A673 (cell line): ENCODE data around the gene ZNF777. TPM values are rescaled to one million over a fixed set of nuclear protein-coding genes. Genes with fewer than 3 reads are reported as not detected.

ENCODE experiments used
- BruUV-seq: library from RNA; stranded (reverse); fragments of 400-500 nt; replicated peaks from 2 replicates; lab custom pipeline; 2021; lab: Mats Ljungman, UMichigan
- CTCF ChIA-PET: fragments of 300-600 bp; sonication (Branson Sonifier 250); formaldehyde crosslinking; loops from one replicate; lab custom pipeline; 2022; ENCODE audit warnings: antibody characterized with exemption; lab: Charles Lee
- POLR2A ChIA-PET: fragments of 300-600 bp; sonication (Branson Sonifier 250); formaldehyde crosslinking; loops from one replicate; lab custom pipeline; 2022; ENCODE audit warnings: antibody characterized with exemption; ENCODE audit not compliant: low non-redundant PET; lab: Charles Lee
- DNase-seq: peaks from one replicate; pipeline ENCODE4 v3.0.0-alpha.2; 2015; ENCODE audit warnings: low spot score
- H3K27ac ChIP-seq: fragments of 200-600 bp; sonication (generic); 2 replicates; pipeline ENCODE4 v1.5.1; 2016; ENCODE audit warnings: mixed run types, low read depth, mild to moderate bottlenecking, mixed read lengths, antibody characterized with exemption, low read length; ENCODE audit not compliant: poor library complexity, severe bottlenecking
- H3K27me3 ChIP-seq: fragments of 200-600 bp; sonication (generic); replicated peaks from 2 replicates; pipeline ENCODE4 v1.6.1; 2017; ENCODE audit warnings: mixed run types, low read depth, mild to moderate bottlenecking, mixed read lengths, antibody characterized with exemption, low read length; ENCODE audit not compliant: insufficient read depth, poor library complexity
- H3K36me3 ChIP-seq: fragments of 200-600 bp; sonication (generic); 2 replicates; pipeline ENCODE4 v1.6.1; 2016; ENCODE audit warnings: mixed run types, mild to moderate bottlenecking, mixed read lengths, antibody characterized with exemption, low read length; ENCODE audit not compliant: insufficient read depth, poor library complexity, severe bottlenecking
- H3K4me1 ChIP-seq: fragments of 200-600 bp; sonication (generic); 2 replicates; pipeline ENCODE4 v1.6.1; 2017; ENCODE audit warnings: mixed run types, mild to moderate bottlenecking, mixed read lengths, antibody characterized with exemption, low read length; ENCODE audit not compliant: insufficient read depth, poor library complexity, severe bottlenecking
- H3K4me3 ChIP-seq: fragments of 200-600 bp; sonication (generic); 2 replicates; pipeline ENCODE4 v1.5.1; 2016; ENCODE audit warnings: low read depth, mixed run types, mild to moderate bottlenecking, mixed read lengths, low read length; ENCODE audit not compliant: poor library complexity, severe bottlenecking
- H3K9me3 ChIP-seq: fragments of 200-600 bp; sonication (generic); 2 replicates; pipeline ENCODE4 v1.6.1; 2016; ENCODE audit warnings: mixed run types, low read depth, mild to moderate bottlenecking, mixed read lengths, antibody characterized with exemption, low read length; ENCODE audit not compliant: poor library complexity, severe bottlenecking
- CTCF ChIP-seq: fragments of 300-800, 200-600 bp; sonication (generic); conservative IDR thresholded peaks from 2 replicates; pipeline ENCODE4 v1.5.1; 2017; ENCODE audit warnings: low read depth, mild to moderate bottlenecking, antibody characterized with exemption, low read length, moderate library complexity, mixed read lengths
- EZH2 ChIP-seq: fragments of 200-600 bp; sonication (generic); IDR thresholded peaks from 2 replicates; pipeline ENCODE4 v1.6.1; 2017; ENCODE audit warnings: borderline replicate concordance, low read depth, mild to moderate bottlenecking, mixed read lengths, antibody characterized with exemption, low read length; ENCODE audit not compliant: poor library complexity, severe bottlenecking
- intact Hi-C: fragments of 100-400 bp; cut with micrococcal nuclease; formaldehyde crosslinking; loops from one replicate; pipeline ENCODE4 v1.10.0; 2022; ENCODE audit not compliant: unreplicated experiment
- total RNA-seq: library from RNA; stranded (reverse); gene quantifications from 2 replicates; pipeline ENCODE4 v1.2.3, GENCODE V29; 2021

Gene ZNF777
- total RNA-seq, 1 experiment from 2014 or later: 19.3 TPM

GRCh38 chr7:149442924-149443323 lies 17.9 kb downstream of the ZNF777 start:
- BruUV-seq: no TSS peak
- Histone ChIP-seq H3K36me3 (peaks cover 7% of the 10 kb centered on the region), H3K27me3 (no peaks in the 10 kb centered on the region), H3K9me3 (no peaks in the 10 kb centered on the region), H3K4me3 (no peak overlapping the region), H3K4me1 (no peaks in the 10 kb centered on the region), H3K27ac (no peak overlapping the region)
- ChIA-PET POLR2A (no interaction called here), CTCF (no interaction called here)
- TF ChIP-seq EZH2 (no peak), CTCF (no peak)
- no peak for DNase-seq
- intact Hi-C loops: no loop called here

GRCh38 chr7:149440222-149440621 lies 20.6 kb downstream of the ZNF777 start:
- POLR2A ChIA-PET: no interaction called here
- no peak for DNase-seq

GRCh38 chr7:149436358-149436757 lies 24.5 kb downstream of the ZNF777 start:
- intact Hi-C loops: no loop called here
- no peaks in the 10 kb centered on the region for H3K4me1 ChIP-seq
- BruUV-seq: no TSS peak
- H3K36me3 ChIP-seq: peaks cover 12% of the 10 kb centered on the region
- POLR2A ChIA-PET: no interaction called here
- no peaks in the 10 kb centered on the region for H3K9me3 ChIP-seq
- H3K4me3 ChIP-seq: no peak overlapping the region
- no peak overlapping the region for H3K27ac ChIP-seq
- H3K27me3 ChIP-seq: no peaks in the 10 kb centered on the region
- no peak for DNase-seq
- CTCF ChIA-PET: no interaction called here
- TF ChIP-seq CTCF: no peak
- no peak for TF ChIP-seq EZH2

More at GRCh38 chr7:149440222-149440621, 20.6 kb downstream of the ZNF777 start:
- H3K27ac ChIP-seq: no peak overlapping the region
- no TSS peak for BruUV-seq
- H3K9me3 ChIP-seq: no peaks in the 10 kb centered on the region
- no peak for TF ChIP-seq EZH2
- no peaks in the 10 kb centered on the region for H3K27me3 ChIP-seq
- H3K4me1 ChIP-seq: no peaks in the 10 kb centered on the region
- intact Hi-C loops: no loop called here
- CTCF ChIA-PET: no interaction called here
- no peak overlapping the region for H3K4me3 ChIP-seq
- H3K36me3 ChIP-seq: peaks cover 6% of the 10 kb centered on the region

- H3K36me3 ChIP-seq: peaks cover 12% of the 10 kb centered on the region
- intact Hi-C loops: no loop called here
- no peaks in the 10 kb centered on the region for H3K27me3 ChIP-seq
- no peak for TF ChIP-seq EZH2
- TF ChIP-seq CTCF: no peak
- H3K9me3 ChIP-seq: no peaks in the 10 kb centered on the region
- no TSS peak for BruUV-seq
- no peak overlapping the region for H3K27ac ChIP-seq
- ChIA-PET POLR2A (no interaction called here), CTCF (no interaction called here)
- no peaks in the 10 kb centered on the region for H3K4me1 ChIP-seq
- DNase-seq: no peak
- no peak overlapping the region for H3K4me3 ChIP-seq
Observed at GRCh38 chr7:149433124-149433523, 27.7 kb downstream of the ZNF777 start.
